WTC11 (cell line): ENCODE results near the gene OR51F1. TPM values are rescaled to one million over a fixed set of nuclear protein-coding genes. Genes with fewer than 3 reads are reported as not detected.

Source experiments
- total RNA-seq: library from RNA; stranded (reverse); gene quantifications from 3 replicates; pipeline ENCODE4 v1.2.3, GENCODE V29; 2021

OR51F1 gene
- total RNA-seq, 1 experiment from 2014 or later, result not detected

Other genes with a start within 250 kb of the OR51F1 start
- not detected in 3 replicates for gene OR52M1, start 224.7 kb downstream of the OR51F1 start, total RNA-seq
- not detected in 3 replicates for gene OR52I2, start 188.2 kb downstream of the OR51F1 start, total RNA-seq
- not detected in 3 replicates for gene OR52I1, start 175.9 kb downstream of the OR51F1 start, total RNA-seq
- gene TRIM68, start 161.7 kb downstream of the OR51F1 start, total RNA-seq, result 8.2 to 10.7 TPM (median 8.7 TPM) in 3 replicates
- gene OR51D1, start 132.5 kb downstream of the OR51F1 start, total RNA-seq, result not detected in 3 replicates
- not detected in 3 replicates for gene OR51E1, start 126.0 kb downstream of the OR51F1 start, total RNA-seq
- not detected in 3 replicates for gene OR51E2, start 72.1 kb downstream of the OR51F1 start, total RNA-seq
- gene MMP26, start 65.2 kb downstream of the OR51F1 start, total RNA-seq, result not detected in 3 replicates
- not detected in 3 replicates for gene OR52R1, start 34.4 kb upstream of the OR51F1 start, total RNA-seq
- gene OR51F2, start 51.4 kb upstream of the OR51F1 start, total RNA-seq, result not detected in 3 replicates
- gene OR51S1, start 79.3 kb upstream of the OR51F1 start, total RNA-seq, result not detected in 3 replicates
- not detected in 3 replicates for gene OR51T1, start 112.0 kb upstream of the OR51F1 start, total RNA-seq
- not detected in 3 replicates for gene OR51A7, start 133.8 kb upstream of the OR51F1 start, total RNA-seq
- gene OR51G2, start 149.4 kb upstream of the OR51F1 start, total RNA-seq, result not detected in 3 replicates
- not detected in 3 replicates for gene OR51G1, start 154.4 kb upstream of the OR51F1 start, total RNA-seq
- gene OR51A4, start 177.7 kb upstream of the OR51F1 start, total RNA-seq, result not detected in 3 replicates
- gene OR51A2, start 185.8 kb upstream of the OR51F1 start, total RNA-seq, result not detected in 3 replicates
- not detected in 3 replicates for gene OR51L1, start 224.9 kb upstream of the OR51F1 start, total RNA-seq